GM12878 (cell line): ENCODE measurements around the gene ARAP3. TPM values are rescaled to one million over a fixed set of nuclear protein-coding genes. Genes with fewer than 3 reads are reported as not detected.

ENCODE experiments used
- ATAC-seq: fragments of 200-7000 bp; cut with Tn5 transposase; 3 replicates; pipeline ENCODE4 v1.9.1; 2020; ENCODE audit warnings: mild to moderate bottlenecking, moderate library complexity
- BruUV-seq: library from RNA; stranded (reverse); fragments of 400-500 nt; replicated peaks from 2 replicates; lab custom pipeline; 2021; lab: Mats Ljungman, UMichigan
- CTCF ChIA-PET: fragments of 300-600 bp; sonication (Branson Sonifier 250); formaldehyde crosslinking; extraction: SDS; loops from one replicate; lab custom pipeline; 2021; ENCODE audit warnings: inconsistent platforms; lab: Yijun Ruan, JAX
- POLR2A ChIA-PET: fragments of 350-600 bp; formaldehyde crosslinking; extraction: SDS; loops from one replicate; lab custom pipeline; 2021; ENCODE audit warnings: inconsistent platforms; lab: Charles Lee
- RAD21 ChIA-PET: fragments of 300-600 bp; sonication (Branson Sonifier 250); formaldehyde crosslinking; loops from one replicate; lab custom pipeline; 2023; ENCODE audit warnings: antibody characterized with exemption; ENCODE audit not compliant: unreplicated experiment; lab: Charles Lee
- SMC1A ChIA-PET: fragments of 300-600 bp; sonication (Branson Sonifier 250); formaldehyde crosslinking; loops from one replicate; lab custom pipeline; 2023; ENCODE audit not compliant: unreplicated experiment, uncharacterized antibody; lab: Charles Lee
- DNase-seq: peaks from one replicate; pipeline ENCODE4 v3.0.0-alpha.2; 2011; ENCODE audit warnings: low read depth, low spot score
- FAIRE-seq: peaks from 3 replicates; lab custom pipeline; 2011; peaks lifted over from hg19 to GRCh38; lab: Jason Lieb, UNC
- H2AFZ ChIP-seq: 2 replicates; pipeline ENCODE4 v1.6.0; 2011; ENCODE audit warnings: low read depth, low read length, control low read depth; ENCODE audit not compliant: control insufficient read depth
- H3K27ac ChIP-seq: 2 replicates; pipeline ENCODE4 v1.5.1; 2011; ENCODE audit warnings: control low read depth; ENCODE audit not compliant: control insufficient read depth, insufficient read depth
- H3K27me3 ChIP-seq, 2 experiments: replicated peaks in 1 of 2; 2 replicates each; pipeline versions ENCODE4 v1.6.0 to v1.6.1; 2011; ENCODE audit warnings: low read length in 1 of 2; ENCODE audit not compliant: control insufficient read depth in 2 of 2, insufficient read depth in 2 of 2
- H3K36me3 ChIP-seq, 2 experiments: 2 replicates each; pipeline ENCODE4 v1.5.1; 2011; ENCODE audit warnings: low read length in 1 of 2; ENCODE audit not compliant: control insufficient read depth in 2 of 2, insufficient read depth in 2 of 2
- H3K4me1 ChIP-seq: 2 replicates; pipeline ENCODE4 v1.6.1; 2011; ENCODE audit warnings: mild to moderate bottlenecking, low read length, moderate library complexity, mixed read lengths; ENCODE audit not compliant: control insufficient read depth, insufficient read depth
- H3K4me2 ChIP-seq: 2 replicates; pipeline ENCODE4 v1.6.0; 2011; ENCODE audit warnings: control low read depth; ENCODE audit not compliant: control insufficient read depth, insufficient read depth
- H3K4me3 ChIP-seq: fragments of 200-600 bp; sonication (generic); 2 replicates; pipeline ENCODE4 v1.5.1; 2016
- H3K79me2 ChIP-seq: 2 replicates; pipeline ENCODE4 v1.6.0; 2011; ENCODE audit warnings: low read length; ENCODE audit not compliant: control insufficient read depth, insufficient read depth
- H3K9ac ChIP-seq: 2 replicates; pipeline ENCODE4 v1.8.0; 2011; ENCODE audit warnings: low read length, control low read depth, mixed read lengths; ENCODE audit not compliant: control insufficient read depth, insufficient read depth
- H3K9me3 ChIP-seq: replicated peaks from 3 replicates; pipeline ENCODE4 v1.5.1; 2011; ENCODE audit warnings: mild to moderate bottlenecking, low read length; ENCODE audit not compliant: control insufficient read depth, insufficient read depth
- H4K20me1 ChIP-seq: 2 replicates; pipeline ENCODE4 v1.6.0; 2011; ENCODE audit not compliant: control insufficient read depth, insufficient read depth
- ASH2L ChIP-seq: fragments of 300-600, 200-600 bp; sonication (generic); IDR thresholded peaks from 2 replicates; pipeline ENCODE4 v1.6.1; 2017; ENCODE audit warnings: low read depth, mild to moderate bottlenecking, borderline replicate concordance
- BACH1 ChIP-seq: fragments of 450-650 bp; IDR thresholded peaks from 2 replicates; pipeline ENCODE4 v1.6.1; 2017; ENCODE audit warnings: mild to moderate bottlenecking, borderline replicate concordance
- BMI1 ChIP-seq: fragments of 450-650 bp; IDR thresholded peaks from 2 replicates; pipeline ENCODE4 v1.6.1; 2016; ENCODE audit warnings: mild to moderate bottlenecking, moderate library complexity, borderline replicate concordance
- CBX5 ChIP-seq: sonication (generic); IDR thresholded peaks from 2 replicates; pipeline ENCODE4 v1.6.1; 2016; ENCODE audit warnings: low read depth, moderate library complexity, mild to moderate bottlenecking, inconsistent platforms
- CREB1 ChIP-seq: IDR thresholded peaks from 2 replicates; pipeline ENCODE4 v1.6.1; 2012; ENCODE audit warnings: low read depth, mild to moderate bottlenecking, inconsistent platforms
- EGR1 ChIP-seq, 2 experiments: IDR thresholded peaks; 1 replicate in 1 of 2; 2 replicates in 1 of 2; pipeline ENCODE4 v1.6.1; 2011 to 2012; ENCODE audit warnings: low read depth in 2 of 2, low read length in 2 of 2, borderline replicate concordance in 1 of 2, mild to moderate bottlenecking in 1 of 2, moderate library complexity in 1 of 2
- IRF5 ChIP-seq: fragments of 450-650 bp; IDR thresholded peaks from 2 replicates; pipeline ENCODE4 v1.6.1; 2017; ENCODE audit warnings: borderline replicate concordance
- LARP7 ChIP-seq: fragments of 450-650 bp; IDR thresholded peaks from 2 replicates; pipeline ENCODE4 v1.6.1; 2017; ENCODE audit warnings: mild to moderate bottlenecking
- NR2C2 ChIP-seq: IDR thresholded peaks from 2 replicates; pipeline ENCODE4 v1.6.1; 2011; ENCODE audit warnings: borderline replicate concordance, low read depth; ENCODE audit not compliant: control insufficient read depth, insufficient read length
- NR2F1 ChIP-seq: fragments of 450-650 bp; conservative IDR thresholded peaks from 2 replicates; pipeline ENCODE4 v1.6.1; 2017; ENCODE audit warnings: mild to moderate bottlenecking
- PBX3 ChIP-seq: IDR thresholded peaks from 2 replicates; pipeline ENCODE4 v1.6.1; 2011; ENCODE audit warnings: mild to moderate bottlenecking, low read depth, low read length, moderate library complexity; ENCODE audit not compliant: insufficient replicate concordance
- POLR2A ChIP-seq: IDR thresholded peaks from 2 replicates; pipeline ENCODE4 v1.6.1; 2011; ENCODE audit warnings: low read depth, mild to moderate bottlenecking, low read length
- POU2F2 ChIP-seq: IDR thresholded peaks from 3 replicates; pipeline ENCODE4 v1.6.1; 2011; ENCODE audit warnings: low read depth, mild to moderate bottlenecking, low read length, borderline replicate concordance
- RCOR1 ChIP-seq: conservative IDR thresholded peaks from 2 replicates; pipeline ENCODE4 v1.6.1; 2012; ENCODE audit warnings: low read depth, low read length, improper control_type of control experiment
- SIX5 ChIP-seq: IDR thresholded peaks from 2 replicates; pipeline ENCODE4 v1.6.1; 2011; ENCODE audit warnings: mild to moderate bottlenecking, low read depth, low read length, moderate library complexity; ENCODE audit not compliant: severe bottlenecking
- WGBS: methylation state at CpG from one replicate; pipeline ENCODE4 v1.1.6; 2016; ENCODE audit warnings: low lambda C conversion rate; ENCODE audit not compliant: insufficient replicate concordance, insufficient coverage; ENCODE audit errors: missing lambda C conversion rate; 5-methylcytosine and 5-hydroxymethylcytosine counted together
- in situ Hi-C: fragments of 300-500 bp; cut with MboI; formaldehyde crosslinking; loops from 9 replicates; pipeline ENCODE4 v1.14.3; 2018; ENCODE audit warnings: mixed read lengths
- intact Hi-C: fragments of 100-400 bp; cut with micrococcal nuclease; formaldehyde crosslinking; loops from one replicate; pipeline ENCODE4 v1.14.2; 2022; ENCODE audit not compliant: unreplicated experiment
- polyA plus RNA-seq, 11 experiments: library from polyadenylated mRNA; depleted of rRNA in 4 of 11; unstranded in 6 of 11; stranded (reverse) in 5 of 11; fragments of >200 nt; fragmentation: Nextera tagmentation in 4 of 11; fragmentation: Illumina TruSeq in 1 of 11; extraction: Ambion mirVana in 4 of 11; extraction: Trizol in 1 of 11; gene quantifications; 1 replicate in 1 of 11; 2 replicates in 10 of 11; pipeline versions ENCODE4 v1.2.1 to v1.2.3, GENCODE V29; 2011 to 2016; ENCODE audit warnings: inconsistent platforms in 2 of 11, missing spikeins in 2 of 11, low read depth in 1 of 11
- total RNA-seq, 4 experiments: library from RNA; depleted of rRNA in 3 of 4; stranded (reverse); fragments of >200 nt in 3 of 4; fragmentation: Illumina TruSeq in 1 of 4; extraction: Trizol in 1 of 4; gene quantifications; 2 replicates each; pipeline versions ENCODE4 v1.2.1 to v1.2.3, GENCODE V29; 2013 to 2021
- TF ChIP-seq, protein P1 (sequence below): IDR thresholded peaks from 2 replicates; pipeline ENCODE4 v1.6.1; 2011; ENCODE audit warnings: low read depth, low read length, improper control_type of control experiment, borderline replicate concordance
- TF ChIP-seq, protein P2 (sequence below): IDR thresholded peaks from 2 replicates; pipeline ENCODE4 v1.6.1; 2012; ENCODE audit warnings: low read depth, low read length, improper control_type of control experiment
- TF ChIP-seq, protein P3 (sequence below): IDR thresholded peaks from 2 replicates; pipeline ENCODE4 v1.6.1; 2012; ENCODE audit warnings: low read depth, low read length, improper control_type of control experiment

ARAP3 gene
- total and polyA plus RNA-seq, 10 of the 15 experiments (the other 5 are each of a cell fraction or from before 2014, with no cell fraction given) = 0.01 to 0.08 TPM; not detected in 8

DNA sequence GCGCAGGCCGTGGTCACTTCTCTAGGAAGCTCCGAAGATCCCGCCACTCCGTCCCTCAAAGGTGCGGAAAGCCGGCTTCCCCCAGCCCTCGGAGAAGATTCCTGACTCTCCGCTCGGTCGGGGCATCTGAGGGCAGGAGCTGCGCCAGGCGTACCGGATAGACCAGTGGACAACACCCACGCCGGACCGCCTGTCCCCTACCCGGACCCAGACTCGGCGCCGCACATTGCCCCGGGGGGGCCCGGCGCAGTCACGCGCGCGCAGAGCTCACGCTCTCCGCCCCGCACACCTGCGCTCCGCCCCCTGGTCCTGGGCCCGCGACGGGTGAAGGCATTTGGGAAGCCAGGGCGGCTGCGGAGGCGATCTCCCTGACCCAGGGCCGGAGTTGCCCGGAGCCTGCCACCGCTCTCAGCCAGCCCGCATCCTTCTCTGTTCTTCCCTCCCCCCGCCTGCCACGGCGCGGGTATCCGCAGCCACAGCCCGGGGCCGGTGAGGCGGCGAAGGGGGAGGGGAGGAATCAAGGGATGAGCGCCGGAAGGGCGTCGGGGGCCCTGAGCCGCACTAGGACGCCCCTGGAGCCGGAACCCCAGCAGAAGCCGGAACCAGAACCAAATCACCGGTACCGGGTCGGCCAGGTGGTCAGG lies 44.8 kb downstream of the ARAP3 start:
- ChIA-PET RAD21 (interaction anchor here (0.7 to 8.2 kb wide), 16 partner anchors 14 to 332 kb away, joined by 3 to 124 read pairs (median 5); partner anchors contain the start of genes DELE1, DIAPH1, FCHSD1 and RNF14), POLR2A (interaction anchor here (0.5 to 11.5 kb wide), 20 partner anchors 9 to 1889 kb away, joined by 3 to 215 read pairs (median 5); partner anchors contain the start of genes DELE1, DIAPH1, FCHSD1 and RNF14), SMC1A (interaction anchor here (0.9 to 12.9 kb wide), 11 partner anchors 9 to 123 kb away, joined by 3 to 245 read pairs (median 6); partner anchors contain the start of genes DIAPH1 and FCHSD1), CTCF (interaction anchor here (0.6 to 11.2 kb wide), 24 partner anchors 10 to 327 kb away, joined by 3 to 137 read pairs (median 5); partner anchors contain the start of genes DELE1, DIAPH1 and FCHSD1)
- BruUV-seq = no TSS peak
- peaks cover 53% of the 10 kb centered on the region for H3K79me2 ChIP-seq
- DNase-seq (no peak), FAIRE-seq (no peak), ATAC-seq (peak; percentile 50)
- peak overlapping the region; percentile 81 for H3K9ac ChIP-seq
- WGBS = 2% methylated on average over 58 of the region's 63 CpGs
- peaks cover 3 to 4% of the 10 kb centered on the region in 2 experiments; a peak in 3 of 4 replicates for H3K36me3 ChIP-seq
- peak overlapping the region; percentile 85 for H3K4me3 ChIP-seq
- H3K9me3 ChIP-seq = no peaks in the 10 kb centered on the region
- no peaks in the 10 kb centered on the region for H3K27me3 ChIP-seq
- H4K20me1 ChIP-seq = no peaks in the 10 kb centered on the region
- intact Hi-C loops = loop anchor here (5.0 kb wide), 1 partner anchor 125 kb away; no protein-coding TSS in a partner anchor
- H3K27ac ChIP-seq = peak overlapping the region; percentile 86
- H2AFZ ChIP-seq = peak overlapping the region; percentile 95
- H3K4me1 ChIP-seq = peaks cover 41% of the 10 kb centered on the region
- in situ Hi-C loops = no loop called here
- peak overlapping the region; percentile 98 for H3K4me2 ChIP-seq
- TF ChIP-seq CREB1 = peak; percentile 3; the same call in 1 of the 2 replicates
- no peak for TF ChIP-seq BMI1
- TF ChIP-seq LARP7 = 0 out of 2 replicates have a peak, but pooled peaks have one; percentile 31
- TF ChIP-seq POU2F2 = no peak
- 0 out of 2 replicates have a peak, but pooled peaks have one; percentile 26 for TF ChIP-seq POLR2A
- TF ChIP-seq, protein P1, sequence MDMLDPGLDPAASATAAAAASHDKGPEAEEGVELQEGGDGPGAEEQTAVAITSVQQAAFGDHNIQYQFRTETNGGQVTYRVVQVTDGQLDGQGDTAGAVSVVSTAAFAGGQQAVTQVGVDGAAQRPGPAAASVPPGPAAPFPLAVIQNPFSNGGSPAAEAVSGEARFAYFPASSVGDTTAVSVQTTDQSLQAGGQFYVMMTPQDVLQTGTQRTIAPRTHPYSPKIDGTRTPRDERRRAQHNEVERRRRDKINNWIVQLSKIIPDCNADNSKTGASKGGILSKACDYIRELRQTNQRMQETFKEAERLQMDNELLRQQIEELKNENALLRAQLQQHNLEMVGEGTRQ = no peak
- TF ChIP-seq, protein P2, sequence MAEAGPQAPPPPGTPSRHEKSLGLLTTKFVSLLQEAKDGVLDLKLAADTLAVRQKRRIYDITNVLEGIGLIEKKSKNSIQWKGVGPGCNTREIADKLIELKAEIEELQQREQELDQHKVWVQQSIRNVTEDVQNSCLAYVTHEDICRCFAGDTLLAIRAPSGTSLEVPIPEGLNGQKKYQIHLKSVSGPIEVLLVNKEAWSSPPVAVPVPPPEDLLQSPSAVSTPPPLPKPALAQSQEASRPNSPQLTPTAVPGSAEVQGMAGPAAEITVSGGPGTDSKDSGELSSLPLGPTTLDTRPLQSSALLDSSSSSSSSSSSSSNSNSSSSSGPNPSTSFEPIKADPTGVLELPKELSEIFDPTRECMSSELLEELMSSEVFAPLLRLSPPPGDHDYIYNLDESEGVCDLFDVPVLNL = no peak
- TF ChIP-seq, protein P3, sequence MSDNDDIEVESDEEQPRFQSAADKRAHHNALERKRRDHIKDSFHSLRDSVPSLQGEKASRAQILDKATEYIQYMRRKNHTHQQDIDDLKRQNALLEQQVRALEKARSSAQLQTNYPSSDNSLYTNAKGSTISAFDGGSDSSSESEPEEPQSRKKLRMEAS = no peak; the same call in 1 of the 2 replicates
- TF ChIP-seq ASH2L = no peak
- no peak for TF ChIP-seq CBX5
- peak in 1 of 2 experiments; percentile 10; a peak in 1 of 3 replicates for TF ChIP-seq EGR1 (IDR thresholded peaks at IDR 0.05; ENCODE audit: borderline replicate concordance in 1 of 2, low read depth in 2 of 2, low read length in 2 of 2)
- no peak for TF ChIP-seq NR2F1
- no peak for TF ChIP-seq NR2C2
- no peak for TF ChIP-seq RCOR1
- TF ChIP-seq SIX5 = no peak
- no peak for TF ChIP-seq BACH1
- no peak for TF ChIP-seq IRF5
- no peak for TF ChIP-seq PBX3
